GM19351 (cell line): ENCODE measurements around the gene MIR17HG.
A peak's percentile ranks its signal among the peaks of the same experiment; 100 is the strongest.

Source experiments
- ATAC-seq: cut with Tn5 transposase; IDR thresholded peaks from one replicate; pipeline ENCODE4 v1.9.1; 2021; ENCODE audit warnings: mild to moderate bottlenecking, moderate library complexity; ENCODE audit not compliant: unreplicated experiment

MIR17HG gene

GRCh38 chr13:91368101-91368500 is 20.6 kb downstream of the MIR17HG start:
- ATAC-seq, result peak; percentile 46

GRCh38 chr13:91368676-91369440 is 21.4 kb downstream of the MIR17HG start:
- ATAC-seq, result peak; percentile 21

- ATAC-seq, result peak; percentile 38
Observed at GRCh38 chr13:91369441-91369831, 21.9 kb downstream of the MIR17HG start.

GRCh38 chr13:91370501-91370900 is 23.0 kb downstream of the MIR17HG start:
- no peak for ATAC-seq

GRCh38 chr13:91372911-91373310 is 25.4 kb downstream of the MIR17HG start:
- ATAC-seq, result no peak

GRCh38 chr13:91375116-91375729 is 27.7 kb downstream of the MIR17HG start:
- ATAC-seq, result peak; percentile 97

- ATAC-seq, result peak; percentile 59
Observed at GRCh38 chr13:91381371-91381770, 33.9 kb downstream of the MIR17HG start.

- no peak for ATAC-seq
Observed at GRCh38 chr13:91383836-91384235, 36.3 kb downstream of the MIR17HG start.

GRCh38 chr13:91384896-91385295 is 37.4 kb downstream of the MIR17HG start:
- no peak for ATAC-seq

GRCh38 chr13:91389186-91389585 is 41.7 kb downstream of the MIR17HG start:
- ATAC-seq, result no peak

GRCh38 chr13:91397595-91397994 is 50.1 kb downstream of the MIR17HG start:
- ATAC-seq, result no peak

- peak; percentile 95 for ATAC-seq
Observed at GRCh38 chr13:91398413-91399188, 51.1 kb downstream of the MIR17HG start, which contains the start of gene GPC5. GPC5 (plus strand) TSS chr13:91398621.

GRCh38 chr13:91399189-91400062 is 51.9 kb downstream of the MIR17HG start:
- ATAC-seq, result peak; percentile 7

GRCh38 chr13:91400063-91400399 is 52.5 kb downstream of the MIR17HG start:
- ATAC-seq, result no peak

GRCh38 chr13:91400671-91401070 is 53.2 kb downstream of the MIR17HG start:
- ATAC-seq, result no peak

GRCh38 chr13:91401920-91402319 is 54.4 kb downstream of the MIR17HG start:
- ATAC-seq, result no peak
